OCI-LY7 (cell line): ENCODE results near the gene RCOR1. TPM values are rescaled to one million over a fixed set of nuclear protein-coding genes. Genes with fewer than 3 reads are reported as not detected.

Experiments used
- BruUV-seq: library from RNA; stranded (reverse); fragments of 400-500 nt; replicated peaks from 2 replicates; lab custom pipeline; 2021; lab: Mats Ljungman, UMichigan
- CTCF ChIA-PET: fragments of 300-600 bp; sonication (Branson Sonifier 250); formaldehyde crosslinking; loops from one replicate; lab custom pipeline; 2022; ENCODE audit warnings: antibody characterized with exemption; ENCODE audit not compliant: unreplicated experiment; lab: Charles Lee
- POLR2A ChIA-PET: fragments of 300-600 bp; sonication (Branson Sonifier 250); formaldehyde crosslinking; loops from one replicate; lab custom pipeline; 2022; ENCODE audit warnings: antibody characterized with exemption; lab: Charles Lee
- DNase-seq: peaks from one replicate; pipeline ENCODE4 v3.0.0-alpha.2; 2015; ENCODE audit warnings: low spot score
- H2AFZ ChIP-seq: fragments of 200-600 bp; sonication (generic), shearing (Covaris generic); 2 replicates; pipeline ENCODE4 v1.6.1; 2014; ENCODE audit warnings: mild to moderate bottlenecking, antibody characterized with exemption, low read length, moderate library complexity
- H3K27ac ChIP-seq: fragments of 200-600 bp; sonication (generic); 2 replicates; pipeline ENCODE4 v1.5.1; 2014; ENCODE audit warnings: mixed run types, low read depth, mild to moderate bottlenecking, moderate library complexity, low read length, inconsistent platforms; ENCODE audit not compliant: poor library complexity, severe bottlenecking
- H3K36me3 ChIP-seq: fragments of 200-600 bp; sonication (generic); 2 replicates; pipeline ENCODE4 v1.6.1; 2014; ENCODE audit warnings: mild to moderate bottlenecking, antibody characterized with exemption, low read length, moderate library complexity, mixed read lengths; ENCODE audit not compliant: insufficient read depth
- H3K4me1 ChIP-seq: fragments of 200-600 bp; sonication (generic); 2 replicates; pipeline ENCODE4 v1.5.1; 2014; ENCODE audit warnings: mild to moderate bottlenecking, low read length; ENCODE audit not compliant: insufficient read depth, poor library complexity, severe bottlenecking
- H3K4me2 ChIP-seq: fragments of 200-600 bp; sonication (generic); 2 replicates; pipeline ENCODE4 v1.6.1; 2014; ENCODE audit warnings: mild to moderate bottlenecking, low read length
- H3K4me3 ChIP-seq: fragments of 200-600 bp; sonication (generic); 2 replicates; pipeline ENCODE4 v1.5.1; 2014; ENCODE audit warnings: mild to moderate bottlenecking, low read depth, low read length; ENCODE audit not compliant: poor library complexity, severe bottlenecking
- H3K79me2 ChIP-seq: fragments of 200-600 bp; sonication (generic); 2 replicates; pipeline ENCODE4 v1.6.1; 2016; ENCODE audit warnings: low read depth, mild to moderate bottlenecking, low read length, moderate library complexity, mixed read lengths; ENCODE audit not compliant: insufficient read depth
- H3K9me2 ChIP-seq: fragments of 200-600 bp; sonication (generic); 2 replicates; pipeline ENCODE4 v1.6.1; 2016; ENCODE audit warnings: mild to moderate bottlenecking, low read length, mixed read lengths; ENCODE audit not compliant: insufficient read depth
- H3K9me3 ChIP-seq: fragments of 200-600 bp; sonication (generic); 2 replicates; pipeline ENCODE4 v1.6.1; 2014; ENCODE audit warnings: mild to moderate bottlenecking, mixed run types, low read length, mixed read lengths
- H4K20me1 ChIP-seq: fragments of 200-600 bp; sonication (generic); 2 replicates; pipeline ENCODE4 v1.6.1; 2014; ENCODE audit warnings: mild to moderate bottlenecking, antibody characterized with exemption, low read length, moderate library complexity, mixed read lengths; ENCODE audit not compliant: insufficient read depth
- CTCF ChIP-seq: fragments of 200-600 bp; sonication (generic); conservative IDR thresholded peaks from 2 replicates; pipeline ENCODE4 v1.5.1; 2014; ENCODE audit warnings: mild to moderate bottlenecking, antibody characterized with exemption, low read length, moderate library complexity, mixed read lengths
- EZH2phosphoT487 ChIP-seq: fragments of 200-600 bp; sonication (generic); IDR thresholded peaks from 2 replicates; pipeline ENCODE4 v1.6.1; 2018; ENCODE audit warnings: low read depth, borderline replicate concordance, mild to moderate bottlenecking, mixed run types, antibody characterized with exemption, low read length, moderate library complexity, mixed read lengths
- intact Hi-C: fragments of 100-400 bp; cut with micrococcal nuclease; formaldehyde crosslinking; loops from one replicate; pipeline ENCODE4 v1.10.0; 2022; ENCODE audit not compliant: unreplicated experiment
- total RNA-seq, 2 experiments: library from RNA; depleted of rRNA in 1 of 2; stranded (reverse); fragments of >200 nt in 1 of 2; shearing (Covaris generic) in 1 of 2; gene quantifications; 2 replicates each; pipeline ENCODE4 v1.2.3, GENCODE V29; 2014 to 2022

Gene RCOR1
- total RNA-seq, 2 experiments from 2014 or later, result 12.1 to 30.2 TPM

DNA sequence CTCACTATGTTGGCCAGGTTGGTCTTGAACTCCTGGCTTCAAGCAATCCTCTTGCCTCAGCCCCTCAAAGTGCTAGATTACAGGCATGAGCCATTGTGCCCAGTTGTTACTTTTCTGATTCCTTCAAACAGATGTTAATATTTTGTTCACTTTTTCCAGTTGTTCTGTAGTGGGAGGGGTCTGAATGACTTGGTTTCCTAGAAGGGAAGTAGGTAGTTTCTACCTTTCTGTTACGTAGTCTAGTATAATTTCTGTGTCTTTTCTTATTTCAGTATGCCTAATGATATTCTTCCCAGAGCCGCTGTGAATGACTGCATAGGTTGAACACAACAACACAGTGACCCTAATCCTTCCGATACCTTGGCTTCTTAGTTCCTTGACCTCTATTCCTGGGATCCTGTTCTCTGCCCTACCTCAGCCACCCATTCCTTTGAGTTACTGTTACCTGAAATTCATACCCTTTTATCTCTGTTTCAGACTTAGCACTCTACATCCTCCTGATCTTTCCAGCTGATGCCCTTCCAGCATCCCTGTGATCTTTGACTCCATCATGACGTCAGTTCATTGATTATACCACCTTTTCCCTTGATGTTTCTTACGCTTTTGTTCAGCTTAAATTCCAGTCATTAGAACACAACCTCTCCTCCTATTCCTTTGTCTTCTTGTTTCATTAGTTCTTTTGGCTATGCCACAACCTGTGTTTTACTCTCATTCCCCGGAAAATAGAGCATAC, 33.3 kb downstream of the RCOR1 start:
- H4K20me1 ChIP-seq, result peaks cover 7% of the 10 kb centered on the region; the same call in 1 of the 2 replicates
- no TSS peak for BruUV-seq

GRCh38 chr14:102626530-102626929, 34.1 kb downstream of the RCOR1 start:
- peaks cover 8% of the 10 kb centered on the region for H3K4me1 ChIP-seq
- H2AFZ ChIP-seq, result no peak overlapping the region
- ChIA-PET POLR2A (interaction anchor here (0.6 to 1.4 kb wide), 3 partner anchors 11 to 20 kb away, joined by 4 to 6 read pairs (median 5); no protein-coding TSS in a partner anchor), CTCF (no interaction called here)
- H4K20me1 ChIP-seq, result peaks cover 7% of the 10 kb centered on the region; the same call in 1 of the 2 replicates
- no peak overlapping the region for H3K4me2 ChIP-seq
- H3K9me3 ChIP-seq, result no peaks in the 10 kb centered on the region
- H3K4me3 ChIP-seq, result no peak overlapping the region
- peak; percentile 49; the same call in 1 of the 2 replicates for TF ChIP-seq CTCF
- no peak for TF ChIP-seq EZH2phosphoT487
- intact Hi-C loops, result no loop called here
- H3K36me3 ChIP-seq, result peaks cover 13% of the 10 kb centered on the region; the same call in 1 of the 2 replicates
- BruUV-seq, result no TSS peak
- DNase-seq, result no peak
- no peaks in the 10 kb centered on the region for H3K9me2 ChIP-seq
- peaks cover 26% of the 10 kb centered on the region; the same call in 1 of the 2 replicates for H3K79me2 ChIP-seq
- H3K27ac ChIP-seq, result no peak overlapping the region

More for the DNA sequence above, 33.3 kb downstream of the RCOR1 start:
- DNase-seq, result no peak
- peaks cover 18% of the 10 kb centered on the region for H3K36me3 ChIP-seq
- H3K27ac ChIP-seq, result no peak overlapping the region
- TF ChIP-seq EZH2phosphoT487, result no peak
- TF ChIP-seq CTCF, result no peak
- H3K79me2 ChIP-seq, result peaks cover 34% of the 10 kb centered on the region; the same call in 1 of the 2 replicates
- no peak overlapping the region for H3K4me2 ChIP-seq
- H3K4me3 ChIP-seq, result no peak overlapping the region
- intact Hi-C loops, result no loop called here
- H3K9me3 ChIP-seq, result no peaks in the 10 kb centered on the region
- H2AFZ ChIP-seq, result no peak overlapping the region
- POLR2A ChIA-PET, result interaction anchor here (1.4 kb wide), 1 partner anchor 16 kb away, joined by 6 read pairs; no protein-coding TSS in a partner anchor
- CTCF ChIA-PET, result no interaction called here
- H3K9me2 ChIP-seq, result no peaks in the 10 kb centered on the region
- H3K4me1 ChIP-seq, result peaks cover 8% of the 10 kb centered on the region

DNA sequence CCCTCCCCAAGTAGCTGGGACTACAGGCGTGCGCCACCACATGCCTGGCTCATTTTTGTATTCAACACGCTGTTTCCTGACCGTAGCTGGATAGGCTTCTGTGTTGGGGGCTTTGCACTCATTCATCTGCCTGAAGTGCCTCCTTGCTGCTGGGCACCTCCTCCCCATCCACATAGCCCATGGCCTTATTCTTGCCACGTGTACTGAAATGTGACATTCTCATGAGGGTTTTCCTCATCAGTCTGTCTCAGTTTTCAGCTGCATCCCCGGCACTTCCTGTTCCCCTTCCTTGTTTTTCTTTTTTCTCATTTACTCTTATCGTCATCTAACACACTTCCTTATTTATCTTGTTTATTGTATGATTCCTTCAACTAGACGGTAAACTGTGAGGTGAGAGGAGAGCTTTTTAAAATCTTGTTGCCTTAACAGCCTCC, 36.6 kb downstream of the RCOR1 start:
- peaks cover 13% of the 10 kb centered on the region for H3K36me3 ChIP-seq
- H3K9me2 ChIP-seq, result no peaks in the 10 kb centered on the region
- H3K4me1 ChIP-seq, result peaks cover 8% of the 10 kb centered on the region
- no TSS peak for BruUV-seq
- 0 out of 2 replicates have a peak, but pooled peaks cover 7% of the 10 kb centered on the region for H4K20me1 ChIP-seq
- no peak for TF ChIP-seq CTCF
- no peak for TF ChIP-seq EZH2phosphoT487
- H3K4me3 ChIP-seq, result no peak overlapping the region
- DNase-seq, result no peak
- H3K4me2 ChIP-seq, result no peak overlapping the region
- peaks cover 21% of the 10 kb centered on the region; the same call in 1 of the 2 replicates for H3K79me2 ChIP-seq
- no peaks in the 10 kb centered on the region for H3K9me3 ChIP-seq
- ChIA-PET CTCF (interaction anchor here (0.5 kb wide), 1 partner anchor 312 kb away, joined by 4 read pairs; no protein-coding TSS in a partner anchor), POLR2A (interaction anchor here (1.0 to 1.1 kb wide), 2 partner anchors 14 to 17 kb away, joined by 3 to 5 read pairs; no protein-coding TSS in a partner anchor)
- no peak overlapping the region for H2AFZ ChIP-seq
- H3K27ac ChIP-seq, result no peak overlapping the region
- intact Hi-C loops, result no loop called here
